SH-SY5Y (cell line): ENCODE results near the gene LPO.

Experiments
- GATA2 ChIP-seq: IDR thresholded peaks from 2 replicates; pipeline ENCODE4 v1.6.1; 2011; ENCODE audit warnings: mild to moderate bottlenecking, low read depth, low read length
- GATA3 ChIP-seq: IDR thresholded peaks from 2 replicates; pipeline ENCODE4 v1.6.1; 2011; ENCODE audit warnings: low read depth, mild to moderate bottlenecking, low read length, moderate library complexity

- TF ChIP-seq GATA2 (no peak), GATA3 (no peak)
Observed at GRCh38 chr17:58263773-58264172, 25.4 kb downstream of the LPO start.
